GM18951 (cell line): ENCODE data around the gene WDR77.

Experiments used
- POLR2A ChIP-seq: IDR thresholded peaks from 4 replicates; pipeline ENCODE4 v1.6.1; 2011; ENCODE audit warnings: mild to moderate bottlenecking; ENCODE audit not compliant: insufficient read length, insufficient read depth; ENCODE audit errors: extremely low read depth
- in situ Hi-C: fragments of 300-500 bp; cut with MboI; formaldehyde crosslinking; loops from one replicate; pipeline ENCODE4 v1.12.0; 2022; ENCODE audit warnings: low sequenced_read_pairs, mixed read lengths, inconsistent platforms; ENCODE audit not compliant: unreplicated experiment

The WDR77 gene

GRCh38 chr1:111412839-111413238 is 36.2 kb downstream of the WDR77 start:
- in situ Hi-C loops = no loop called here
- TF ChIP-seq POLR2A = no peak

- in situ Hi-C loops = loop anchor here (10.0 kb wide), 1 partner anchor 182 kb away; the partner anchor contains the start of gene CHI3L2
- no peak for TF ChIP-seq POLR2A
These were observed 41.8 kb downstream of the WDR77 start for GRCh38 chr1:111407301-111407700.

GRCh38 chr1:111406321-111406768 is 42.7 kb downstream of the WDR77 start:
- in situ Hi-C loops = loop anchor here (10.0 kb wide), 1 partner anchor 182 kb away; the partner anchor contains the start of gene CHI3L2
- no peak for TF ChIP-seq POLR2A

GRCh38 chr1:111404588-111404987 is 44.5 kb downstream of the WDR77 start:
- TF ChIP-seq POLR2A = no peak
- in situ Hi-C loops = loop anchor here (10.0 kb wide), 1 partner anchor 180 kb away; the partner anchor contains the start of gene CHI3L2

GRCh38 chr1:111402083-111402482 is 47.0 kb downstream of the WDR77 start:
- in situ Hi-C loops = loop anchor here (10.0 kb wide), 1 partner anchor 177 kb away; the partner anchor contains the start of gene CHI3L2
- no peak for TF ChIP-seq POLR2A

- TF ChIP-seq POLR2A = no peak
- in situ Hi-C loops = loop anchor here (10.0 kb wide), 1 partner anchor 175 kb away; the partner anchor contains the start of gene CHI3L2
These were observed 49.1 kb downstream of the WDR77 start for GRCh38 chr1:111399792-111400610.

- no peak for TF ChIP-seq POLR2A
- in situ Hi-C loops = no loop called here
These were observed 56.6 kb downstream of the WDR77 start for GRCh38 chr1:111392460-111392945.

- TF ChIP-seq POLR2A = no peak
- in situ Hi-C loops = no loop called here
These were observed 57.0 kb downstream of the WDR77 start for GRCh38 chr1:111392042-111392441.
